Activated naive CD4-positive, alpha-beta T cell treated with anti-CD3 and anti-CD28 coated beads, Interleukin-2, amount 50 U/mL, for 24 hours (primary cell): ENCODE measurements around the gene NSDHL.

Experiments
- H3K27ac Mint-ChIP-seq: one replicate; pipeline ENCODE4 v1.8.0; 2021; ENCODE audit warnings: mild to moderate bottlenecking, mixed read lengths
- H3K27me3 Mint-ChIP-seq: one replicate; pipeline ENCODE4 v1.8.0; 2021; ENCODE audit warnings: mixed read lengths
- H3K36me3 Mint-ChIP-seq: one replicate; pipeline ENCODE4 v1.8.0; 2021; ENCODE audit warnings: mixed read lengths
- H3K4me1 Mint-ChIP-seq: one replicate; pipeline ENCODE4 v1.8.0; 2021; ENCODE audit warnings: mixed read lengths
- H3K4me3 Mint-ChIP-seq: one replicate; pipeline ENCODE4 v1.8.0; 2021; ENCODE audit warnings: mild to moderate bottlenecking, mixed read lengths
- H3K9me3 Mint-ChIP-seq: one replicate; pipeline ENCODE4 v1.8.0; 2021; ENCODE audit warnings: mixed read lengths

NSDHL gene

DNA sequence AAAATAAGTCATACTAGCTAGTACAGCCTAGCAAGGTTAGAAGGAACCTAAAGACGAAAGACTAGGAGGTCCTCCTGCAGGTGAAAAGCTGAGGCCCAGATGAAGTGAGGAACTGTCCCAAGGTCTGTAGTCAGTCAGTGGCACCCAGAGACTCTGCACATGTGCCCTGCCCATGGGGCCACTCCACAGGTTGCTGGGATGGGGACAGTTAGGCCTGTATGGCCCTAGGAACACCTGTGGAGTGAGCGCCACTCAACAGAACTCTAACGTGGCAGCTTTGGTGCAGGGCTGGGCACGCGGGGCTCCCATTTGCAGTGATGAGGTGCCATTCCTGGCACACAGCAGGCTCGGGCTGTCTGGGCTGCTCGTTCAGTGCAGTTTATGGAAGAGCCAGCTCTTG lies 81.8 kb downstream of the NSDHL start:
- no peaks in the 10 kb centered on the region for H3K27me3 Mint-ChIP-seq
- no peaks in the 10 kb centered on the region for H3K36me3 Mint-ChIP-seq
- no peak overlapping the region for H3K4me3 Mint-ChIP-seq
- no peaks in the 10 kb centered on the region for H3K4me1 Mint-ChIP-seq
- H3K9me3 Mint-ChIP-seq, result no peaks in the 10 kb centered on the region
- no peak overlapping the region for H3K27ac Mint-ChIP-seq

DNA sequence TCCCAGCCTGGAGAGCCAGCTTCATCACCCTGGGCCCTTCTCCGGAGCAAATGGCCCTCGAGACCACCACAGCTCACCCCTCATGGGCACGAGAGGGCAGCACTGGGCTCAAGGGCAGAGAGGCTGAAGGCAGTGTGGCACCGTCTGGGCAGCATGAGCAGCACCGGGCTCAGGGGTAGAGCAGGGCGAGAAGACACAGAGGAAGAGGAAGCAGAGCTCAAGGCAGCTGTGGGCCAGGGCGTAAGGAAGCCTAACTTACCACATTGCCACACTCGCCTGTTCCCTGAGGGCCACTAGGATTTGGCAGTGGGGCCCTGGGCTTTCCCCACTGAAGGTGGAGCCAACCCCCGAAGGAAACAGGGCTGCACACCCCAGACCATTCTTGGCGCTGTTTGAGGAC lies 82.5 kb downstream of the NSDHL start:
- no peaks in the 10 kb centered on the region for H3K9me3 Mint-ChIP-seq
- H3K4me3 Mint-ChIP-seq, result no peak overlapping the region
- H3K4me1 Mint-ChIP-seq, result no peaks in the 10 kb centered on the region
- H3K27me3 Mint-ChIP-seq, result no peaks in the 10 kb centered on the region
- no peak overlapping the region for H3K27ac Mint-ChIP-seq
- no peaks in the 10 kb centered on the region for H3K36me3 Mint-ChIP-seq

GRCh38 chrX:152913910-152914309 lies 83.0 kb downstream of the NSDHL start:
- Mint-ChIP-seq H3K27me3 (no peaks in the 10 kb centered on the region), H3K4me1 (no peaks in the 10 kb centered on the region), H3K4me3 (no peak overlapping the region), H3K27ac (peak overlapping the region; percentile 41), H3K36me3 (no peaks in the 10 kb centered on the region), H3K9me3 (no peaks in the 10 kb centered on the region)

GRCh38 chrX:152915541-152916241 lies 84.8 kb downstream of the NSDHL start:
- H3K27me3 Mint-ChIP-seq, result no peaks in the 10 kb centered on the region
- no peak overlapping the region for H3K4me3 Mint-ChIP-seq
- H3K4me1 Mint-ChIP-seq, result no peaks in the 10 kb centered on the region
- no peak overlapping the region for H3K27ac Mint-ChIP-seq
- H3K9me3 Mint-ChIP-seq, result no peaks in the 10 kb centered on the region
- H3K36me3 Mint-ChIP-seq, result no peaks in the 10 kb centered on the region

DNA sequence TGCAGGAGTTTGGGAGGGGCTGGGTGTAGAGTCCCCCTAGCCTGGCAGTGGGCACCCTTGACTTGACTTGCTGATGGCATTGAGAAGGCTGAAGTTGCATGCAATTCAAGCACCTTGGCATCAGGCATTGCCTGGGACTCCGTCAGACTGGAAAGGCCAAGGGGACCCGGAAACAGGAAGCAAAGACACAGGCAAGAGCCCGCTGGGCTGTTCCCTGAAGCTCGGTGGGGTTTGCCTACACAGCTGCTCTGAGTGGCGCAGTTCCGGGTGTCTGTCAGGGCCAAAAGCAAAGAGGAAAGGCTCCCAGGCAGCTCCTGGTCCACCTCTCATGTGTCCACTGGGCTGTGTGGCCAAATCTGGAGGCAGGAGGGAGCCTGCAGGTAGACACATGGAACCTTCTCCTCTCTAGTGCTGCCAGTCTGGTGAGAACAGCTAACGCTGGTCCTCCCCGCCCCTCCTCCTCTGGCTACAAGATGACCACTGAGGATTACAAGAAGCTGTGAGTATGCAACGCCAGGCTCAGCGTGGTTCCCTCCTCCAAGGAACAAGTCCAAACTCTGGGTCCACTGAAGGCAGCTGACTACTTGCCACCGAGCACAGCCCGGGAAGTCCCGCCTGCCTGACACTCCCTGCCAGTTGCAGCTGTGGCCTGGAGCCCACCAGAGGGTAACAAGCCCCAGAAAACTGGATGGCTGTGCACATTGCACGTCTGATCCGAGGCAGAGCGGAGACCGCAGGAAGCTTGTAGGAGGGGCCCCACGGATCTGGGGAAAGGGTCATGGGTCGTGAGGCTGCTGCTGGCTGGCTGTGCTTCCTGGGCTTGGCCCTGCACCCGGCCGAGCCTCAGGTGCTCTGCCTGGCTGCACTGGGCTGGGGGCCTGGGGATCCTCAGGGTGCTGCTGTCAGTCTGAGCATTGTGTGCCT lies 87.1 kb downstream of the NSDHL start:
- Mint-ChIP-seq H3K27ac (no peak overlapping the region), H3K9me3 (no peaks in the 10 kb centered on the region), H3K27me3 (no peaks in the 10 kb centered on the region), H3K4me1 (peaks cover 5% of the 10 kb centered on the region), H3K4me3 (no peak overlapping the region), H3K36me3 (no peaks in the 10 kb centered on the region)

GRCh38 chrX:152918707-152919106 lies 87.8 kb downstream of the NSDHL start:
- Mint-ChIP-seq H3K9me3 (no peaks in the 10 kb centered on the region), H3K4me1 (peaks cover 5% of the 10 kb centered on the region), H3K27me3 (no peaks in the 10 kb centered on the region), H3K27ac (no peak overlapping the region), H3K36me3 (no peaks in the 10 kb centered on the region), H3K4me3 (no peak overlapping the region)
